Mesodermal cell (in vitro differentiated cells): Measurements from ENCODE around the gene CALN1.

Source experiments
- H3K27ac ChIP-seq: 2 replicates; pipeline ENCODE4 v1.7.0; 2013; ENCODE audit warnings: mild to moderate bottlenecking, low read depth, low read length, moderate library complexity; ENCODE audit not compliant: severe bottlenecking
- H3K36me3 ChIP-seq: 2 replicates; pipeline ENCODE4 v1.7.1; 2013; ENCODE audit warnings: mild to moderate bottlenecking, low read length, moderate library complexity; ENCODE audit not compliant: control insufficient read depth, insufficient read depth
- H3K4me1 ChIP-seq: one replicate; pipeline ENCODE4 v1.7.1; 2013; ENCODE audit warnings: mild to moderate bottlenecking, low read length; ENCODE audit not compliant: insufficient read depth, control insufficient read depth, poor library complexity, severe bottlenecking
- H3K4me3 ChIP-seq: 2 replicates; pipeline ENCODE4 v1.7.0; 2013; ENCODE audit warnings: low read length, control low read depth, mild to moderate bottlenecking; ENCODE audit not compliant: insufficient read depth, poor library complexity, severe bottlenecking; ENCODE audit errors: extremely low read depth
- H3K9me3 ChIP-seq: 2 replicates; pipeline ENCODE4 v1.7.1; 2013; ENCODE audit warnings: mild to moderate bottlenecking, low read length, moderate library complexity; ENCODE audit not compliant: control insufficient read depth
- WGBS, 2 experiments: methylation state at CpG; one replicate each; pipeline ENCODE4 v1.1.5; 2013; ENCODE audit warnings: missing lambda C conversion rate in 2 of 2; ENCODE audit not compliant: insufficient coverage in 2 of 2; 5-methylcytosine and 5-hydroxymethylcytosine counted together

Gene CALN1

GRCh38 chr7:72298912-72299311 lies 113.2 kb downstream of the CALN1 start:
- Histone ChIP-seq H3K27ac (no peak overlapping the region), H3K9me3 (no peaks in the 10 kb centered on the region), H3K36me3 (no peaks in the 10 kb centered on the region), H3K4me1 (no peaks in the 10 kb centered on the region), H3K4me3 (no peak overlapping the region)
- no CpG with 5 or more reads among the region's 1 CpG for WGBS, 2 experiments

DNA sequence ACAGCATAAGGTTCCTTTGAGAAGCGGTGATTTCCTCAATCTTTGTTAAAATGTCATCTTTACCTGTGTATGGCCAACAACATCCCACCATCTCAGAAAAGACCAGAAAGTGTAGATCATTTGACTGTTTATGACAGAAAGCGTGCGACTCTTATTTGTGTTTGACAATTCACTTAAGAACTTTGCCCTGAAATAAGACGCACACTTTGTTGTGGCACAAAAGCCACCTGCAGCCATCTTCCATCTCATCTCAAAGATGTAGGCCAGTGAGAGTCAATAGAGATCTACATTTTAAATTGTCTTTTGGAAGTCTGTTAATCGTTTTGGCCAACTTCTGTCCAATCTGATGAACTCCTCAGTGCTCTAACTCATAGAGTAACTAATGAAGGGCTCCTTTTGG lies 114.0 kb downstream of the CALN1 start:
- WGBS, 2 experiments = 84 to 95% methylated on average over 3 of the region's 5 CpGs
- Histone ChIP-seq H3K4me3 (no peak overlapping the region), H3K4me1 (no peaks in the 10 kb centered on the region), H3K9me3 (no peaks in the 10 kb centered on the region), H3K27ac (no peak overlapping the region), H3K36me3 (no peaks in the 10 kb centered on the region)

GRCh38 chr7:72297636-72298035 lies 114.5 kb downstream of the CALN1 start:
- no peaks in the 10 kb centered on the region for H3K9me3 ChIP-seq
- H3K4me3 ChIP-seq = no peak overlapping the region
- 79 to 93% methylated on average over 2 of the region's 3 CpGs for WGBS, 2 experiments
- H3K4me1 ChIP-seq = no peaks in the 10 kb centered on the region
- no peak overlapping the region for H3K27ac ChIP-seq
- no peaks in the 10 kb centered on the region for H3K36me3 ChIP-seq

DNA sequence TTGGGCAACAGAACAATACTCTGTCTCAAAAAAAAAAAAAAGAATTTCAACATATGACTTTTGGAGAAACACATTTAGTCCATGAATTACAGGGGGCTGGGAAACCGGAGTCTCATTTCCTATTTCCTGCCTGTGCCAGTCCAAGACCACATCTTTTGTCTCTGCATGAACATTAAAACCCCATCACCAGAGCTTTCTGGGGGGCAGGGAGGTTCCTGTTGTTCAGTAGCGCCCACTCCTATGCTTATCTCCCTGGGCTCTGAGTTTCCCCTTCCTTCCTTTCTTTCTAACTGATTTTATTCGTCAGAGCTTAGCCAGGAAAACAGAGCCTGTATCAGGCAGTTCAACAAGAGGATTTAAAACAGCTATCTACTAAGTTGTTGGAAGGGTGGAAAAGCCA lies 119.3 kb downstream of the CALN1 start:
- Histone ChIP-seq H3K4me1 (no peaks in the 10 kb centered on the region), H3K36me3 (no peaks in the 10 kb centered on the region), H3K27ac (peak overlapping the region; percentile 33), H3K9me3 (peaks cover 3% of the 10 kb centered on the region), H3K4me3 (no peak overlapping the region)
- WGBS, 2 experiments = 80 to 90% methylated on average over 2 of the region's 3 CpGs

DNA sequence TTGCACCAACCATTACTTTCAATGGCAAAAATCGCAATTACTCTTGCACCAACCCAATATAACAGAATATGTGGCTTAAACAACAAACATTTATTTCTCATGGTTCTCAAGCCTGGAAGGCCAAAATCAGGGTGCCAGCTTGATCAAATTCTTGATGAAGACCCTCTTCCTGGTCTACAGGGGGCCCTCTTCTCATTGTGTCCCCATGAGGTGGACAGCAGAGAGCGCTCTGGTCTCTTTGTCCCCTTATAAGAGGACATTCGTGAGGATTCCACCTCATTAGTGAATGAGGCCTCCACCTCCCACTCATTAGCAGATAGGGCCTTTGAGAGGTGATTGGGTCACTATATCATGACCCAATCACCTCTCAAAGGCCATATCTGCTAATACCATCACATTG lies 120.0 kb downstream of the CALN1 start:
- H3K4me3 ChIP-seq = no peak overlapping the region
- no peak overlapping the region for H3K27ac ChIP-seq
- no peaks in the 10 kb centered on the region for H3K4me1 ChIP-seq
- peaks cover 3% of the 10 kb centered on the region for H3K9me3 ChIP-seq
- H3K36me3 ChIP-seq = no peaks in the 10 kb centered on the region
- 88 to 93% methylated on average over 1 to 2 of the region's 3 CpGs for WGBS, 2 experiments

- Histone ChIP-seq H3K4me3 (no peak overlapping the region), H3K27ac (no peak overlapping the region), H3K4me1 (no peaks in the 10 kb centered on the region), H3K36me3 (no peaks in the 10 kb centered on the region), H3K9me3 (peaks cover 3% of the 10 kb centered on the region)
- 100% methylated on average over 1 of the region's 1 CpG; no CpG with 5 or more reads in 1 of the 2 experiments for WGBS, 2 experiments
Measured at GRCh38 chr7:72286519-72286918, 125.6 kb downstream of the CALN1 start.

DNA sequence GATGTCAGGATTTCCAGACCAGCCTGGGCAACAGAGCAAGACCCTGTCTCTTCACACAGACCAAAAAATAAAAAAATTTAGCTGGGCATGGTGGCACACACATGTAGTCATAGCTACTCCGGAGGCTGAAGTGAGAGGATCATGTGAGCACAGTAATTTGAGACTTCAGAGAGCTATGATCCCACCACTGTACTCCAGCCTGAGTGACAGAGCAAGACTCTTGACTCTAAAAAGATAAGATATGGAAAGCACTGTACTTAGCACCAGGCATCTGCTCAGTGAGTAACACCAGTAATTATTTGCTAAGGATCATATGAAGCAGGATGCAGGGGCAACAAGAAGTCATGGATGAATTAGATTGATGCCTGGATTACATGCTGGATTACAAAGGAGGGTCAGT lies 128.8 kb downstream of the CALN1 start:
- Histone ChIP-seq H3K36me3 (no peaks in the 10 kb centered on the region), H3K27ac (no peak overlapping the region), H3K4me3 (no peak overlapping the region), H3K4me1 (no peaks in the 10 kb centered on the region), H3K9me3 (no peaks in the 10 kb centered on the region)
- 83 to 100% methylated on average over 1 of the region's 1 CpG for WGBS, 2 experiments

DNA sequence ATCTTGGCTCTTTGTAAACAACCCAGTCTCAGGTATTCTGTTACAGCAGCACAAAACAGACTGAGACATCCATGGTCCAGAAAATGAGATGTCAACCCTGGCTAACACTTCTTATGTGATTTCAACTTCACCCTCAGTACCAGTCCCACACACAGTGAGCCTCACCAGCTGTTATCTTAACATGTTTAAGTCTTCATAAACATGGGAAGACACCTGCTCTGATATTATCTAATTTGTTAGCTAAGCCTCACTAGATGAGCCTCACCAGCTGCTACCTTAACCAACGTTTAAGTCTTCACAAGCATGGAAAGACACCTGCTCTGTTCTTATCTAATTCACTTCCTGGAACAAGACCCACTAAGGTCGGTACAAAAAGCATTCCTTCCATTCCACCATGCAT lies 130.8 kb downstream of the CALN1 start:
- H3K4me1 ChIP-seq = no peaks in the 10 kb centered on the region
- H3K36me3 ChIP-seq = no peaks in the 10 kb centered on the region
- 72% methylated on average over 2 of the region's 2 CpGs for WGBS, 2 experiments
- no peaks in the 10 kb centered on the region for H3K9me3 ChIP-seq
- H3K27ac ChIP-seq = no peak overlapping the region
- H3K4me3 ChIP-seq = no peak overlapping the region

GRCh38 chr7:72279203-72279602 lies 132.9 kb downstream of the CALN1 start:
- H3K9me3 ChIP-seq = no peaks in the 10 kb centered on the region
- H3K27ac ChIP-seq = no peak overlapping the region
- WGBS, 2 experiments = 60% methylated on average over 1 of the region's 3 CpGs
- H3K4me3 ChIP-seq = no peak overlapping the region
- H3K36me3 ChIP-seq = no peaks in the 10 kb centered on the region
- no peaks in the 10 kb centered on the region for H3K4me1 ChIP-seq

DNA sequence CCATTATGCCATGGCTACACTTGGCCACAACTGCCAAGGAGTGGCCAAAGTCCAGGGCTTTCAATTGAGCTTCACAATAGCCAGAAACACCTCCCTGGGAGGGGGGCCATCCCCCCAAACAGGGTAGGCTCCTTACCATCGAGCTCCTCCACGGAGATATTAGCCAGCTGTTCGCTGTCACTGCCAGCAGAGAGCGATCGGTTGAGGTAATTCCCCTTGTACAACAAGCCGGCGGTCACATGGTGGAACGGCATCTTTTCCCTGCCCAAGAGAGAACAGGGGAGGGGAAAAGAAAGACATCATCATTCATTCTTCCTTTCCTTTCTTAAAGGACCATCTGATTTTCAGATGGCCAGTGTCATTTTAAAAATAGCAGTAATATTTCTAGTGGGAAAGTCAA lies 133.6 kb downstream of the CALN1 start:
- Histone ChIP-seq H3K4me1 (no peaks in the 10 kb centered on the region), H3K27ac (no peak overlapping the region), H3K4me3 (no peak overlapping the region), H3K36me3 (no peaks in the 10 kb centered on the region), H3K9me3 (no peaks in the 10 kb centered on the region)
- 82 to 84% methylated on average over 3 to 5 of the region's 8 CpGs for WGBS, 2 experiments

- H3K36me3 ChIP-seq = no peaks in the 10 kb centered on the region
- WGBS, 2 experiments = 86 to 91% methylated on average over 6 of the region's 7 CpGs
- H3K27ac ChIP-seq = no peak overlapping the region
- H3K4me1 ChIP-seq = no peaks in the 10 kb centered on the region
- H3K9me3 ChIP-seq = no peaks in the 10 kb centered on the region
- no peak overlapping the region for H3K4me3 ChIP-seq
Measured at GRCh38 chr7:72275382-72276070, 136.6 kb downstream of the CALN1 start.
